GM21737 (cell line): ENCODE data around the gene NSUN3.
"Not testable (repeated sequence)": the region's sequence is repeated elsewhere in the genome, so short reads cannot be mapped to it uniquely, and the experiment has no call there.

Source experiments
- ATAC-seq: cut with Tn5 transposase; IDR thresholded peaks from one replicate; pipeline ENCODE4 v1.9.1; 2021; ENCODE audit warnings: mild to moderate bottlenecking, moderate library complexity; ENCODE audit not compliant: unreplicated experiment

The NSUN3 gene

DNA sequence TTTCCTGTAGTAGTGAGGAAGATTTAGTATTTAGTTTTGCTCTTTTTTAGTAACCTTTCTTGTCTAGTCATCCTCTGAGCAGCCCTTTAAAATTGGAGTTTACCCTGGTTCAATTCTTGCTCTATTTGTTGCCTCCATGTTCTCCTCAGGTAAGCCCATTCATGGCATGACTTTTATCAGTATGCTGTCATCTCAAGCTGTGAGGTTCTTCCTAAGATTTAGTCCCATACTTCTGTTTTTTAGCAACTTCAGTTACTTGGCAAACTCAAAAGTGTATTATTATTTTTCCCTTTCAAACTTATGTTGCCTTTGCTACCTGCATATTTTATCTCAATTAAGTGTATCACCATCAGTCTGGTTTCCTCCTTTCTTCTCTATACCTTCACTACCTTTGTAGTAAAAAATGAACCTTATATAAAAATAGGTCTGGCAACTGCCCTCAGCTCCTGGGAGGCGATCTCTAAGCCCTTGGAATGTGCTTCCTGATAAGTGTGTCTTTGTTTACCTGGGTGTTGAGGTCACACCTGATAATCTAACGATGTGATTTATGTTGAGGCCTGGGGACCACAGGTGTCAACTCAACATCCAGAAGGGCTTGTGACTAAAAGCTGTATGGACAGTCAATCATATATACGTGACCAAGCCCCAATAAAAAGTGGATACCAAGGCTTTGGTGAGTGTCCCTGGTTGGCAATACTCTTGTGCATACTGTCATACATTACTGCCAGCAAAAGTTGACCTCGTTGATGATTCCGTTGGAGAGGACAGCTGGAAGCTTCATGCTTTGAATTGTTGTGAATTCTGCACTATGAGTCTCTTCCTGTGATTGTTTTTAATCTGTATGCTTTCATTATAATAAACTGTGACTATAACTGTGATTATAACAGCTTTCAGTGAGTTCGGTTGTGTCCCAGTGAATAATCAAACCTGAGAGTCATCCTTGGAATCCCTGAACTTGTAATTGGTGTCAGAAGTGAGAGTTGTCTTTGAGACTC lies 3.9 kb downstream of the NSUN3 start:
- no peak for ATAC-seq

DNA sequence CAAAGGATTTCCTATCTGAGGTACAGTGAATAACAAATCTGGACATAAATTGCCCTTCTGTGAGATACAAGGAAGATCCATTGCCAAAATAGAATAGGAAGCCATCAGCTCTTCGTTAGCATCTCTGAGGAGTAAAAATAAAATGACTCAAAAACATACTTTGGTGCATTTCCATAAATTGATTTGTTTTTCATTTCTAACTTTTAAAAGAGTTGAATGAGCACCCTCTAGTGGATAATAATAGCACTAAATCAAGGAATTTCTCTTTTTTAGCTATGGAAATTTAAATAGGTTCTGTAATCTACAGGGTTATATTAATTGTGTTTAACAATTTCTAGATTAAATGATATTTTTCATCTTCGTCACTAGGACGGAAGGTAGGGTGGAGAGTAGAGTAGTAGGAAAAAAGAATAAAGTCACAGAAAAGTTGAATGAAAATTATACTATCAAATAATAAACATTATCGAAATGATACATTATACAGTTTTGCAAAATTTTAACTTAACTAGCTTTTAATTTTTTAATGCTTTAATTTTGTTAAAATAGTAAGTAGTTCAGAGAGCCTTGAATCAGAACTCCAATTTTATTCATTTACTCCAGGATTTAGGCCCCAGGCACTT lies 6.4 kb downstream of the NSUN3 start:
- no peak for ATAC-seq

DNA sequence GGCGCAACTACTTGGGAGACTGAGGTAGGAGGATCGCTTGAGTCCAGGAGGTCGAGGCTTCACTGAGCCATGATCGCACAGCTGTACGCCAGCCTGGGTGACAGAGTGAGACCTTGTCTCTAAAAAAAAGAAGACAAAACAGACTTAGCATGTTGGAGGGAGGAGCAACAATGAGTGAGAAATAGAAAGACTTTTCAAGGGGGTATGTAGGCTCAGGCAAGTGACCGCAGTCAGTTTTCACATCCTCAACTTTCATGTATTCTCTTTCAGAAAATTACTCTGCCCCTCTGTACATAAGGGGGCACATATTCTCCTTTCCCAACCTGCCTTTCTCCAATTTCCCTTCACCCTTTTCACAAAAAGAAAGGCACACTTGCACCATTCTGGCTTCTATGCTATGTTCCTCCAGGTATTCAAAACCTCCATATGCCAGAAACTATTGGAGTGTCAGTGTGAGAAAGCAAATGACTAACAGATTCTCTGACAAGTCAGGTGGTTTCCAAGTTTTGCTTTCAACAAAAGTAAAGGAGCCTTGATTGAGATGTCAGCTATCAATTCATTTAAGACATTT lies 7.6 kb downstream of the NSUN3 start:
- ATAC-seq, result peak; percentile 52

DNA sequence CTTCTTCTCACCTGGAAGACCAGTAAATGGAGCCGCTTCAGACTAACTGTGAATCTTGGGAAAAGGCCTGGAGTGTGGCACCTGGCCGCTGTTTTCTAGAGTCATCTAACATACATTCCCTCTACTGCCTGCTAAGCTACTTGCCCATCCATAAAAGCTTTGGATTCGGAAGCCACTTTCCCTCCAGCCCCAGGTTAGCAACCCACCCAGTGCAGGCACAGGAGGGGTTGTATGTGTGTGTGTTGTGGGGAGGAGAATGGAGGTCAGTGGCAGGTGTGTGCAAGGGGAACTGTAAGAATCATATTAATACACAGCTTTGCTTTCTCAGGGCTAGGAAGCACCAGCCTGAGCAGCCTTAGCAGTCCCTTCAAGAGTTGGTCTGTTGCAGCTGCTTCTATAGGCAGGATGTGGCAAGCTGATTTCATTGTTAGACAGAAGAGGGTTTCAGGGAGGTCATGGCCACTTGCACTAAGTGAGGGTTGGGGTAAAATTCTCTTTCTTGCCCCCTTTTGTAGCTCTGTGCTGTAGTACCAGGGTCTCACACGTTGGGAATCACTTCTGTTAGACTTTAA lies 8.9 kb downstream of the NSUN3 start:
- ATAC-seq, result peak; percentile 82

DNA sequence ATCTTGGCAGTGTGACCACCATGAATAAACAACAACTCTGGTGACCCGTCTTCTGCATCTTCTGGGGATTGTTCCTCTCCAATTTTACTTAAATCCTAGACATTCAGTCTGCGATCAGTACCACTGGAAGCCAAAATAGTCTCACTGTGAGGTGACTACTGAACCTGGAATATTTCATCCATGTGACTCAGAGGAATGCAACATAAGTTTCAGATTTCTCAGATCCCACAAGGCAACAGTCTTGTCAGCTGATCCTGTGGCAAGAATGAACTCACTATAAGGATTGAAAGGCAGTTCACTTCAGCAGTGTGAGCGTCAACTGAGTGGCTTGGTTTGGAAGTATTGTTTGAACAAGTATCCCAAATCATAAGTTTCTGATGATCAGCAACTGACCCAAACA lies 13.2 kb downstream of the NSUN3 start:
- ATAC-seq, result no peak

DNA sequence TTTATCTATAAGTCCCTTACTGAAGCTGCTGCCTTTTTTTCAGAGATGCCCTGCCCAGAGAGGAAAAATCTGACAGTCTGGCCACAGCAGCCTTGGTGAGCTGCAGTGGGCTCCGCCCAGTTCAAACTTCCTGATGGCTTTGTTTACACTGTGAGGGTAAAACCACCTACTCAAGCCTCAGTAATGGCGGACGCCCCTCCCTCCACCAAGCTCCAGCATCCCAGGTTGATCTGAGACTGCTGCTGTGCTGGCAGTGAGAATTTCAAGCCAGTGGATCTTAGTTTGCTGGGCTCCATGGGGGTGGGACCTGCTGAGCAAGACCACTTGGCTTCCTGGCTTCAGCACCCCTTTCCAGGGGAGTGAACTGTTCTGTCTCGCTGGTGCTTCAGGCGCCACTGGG lies 17.7 kb downstream of the NSUN3 start:
- not testable (repeated sequence) for ATAC-seq

DNA sequence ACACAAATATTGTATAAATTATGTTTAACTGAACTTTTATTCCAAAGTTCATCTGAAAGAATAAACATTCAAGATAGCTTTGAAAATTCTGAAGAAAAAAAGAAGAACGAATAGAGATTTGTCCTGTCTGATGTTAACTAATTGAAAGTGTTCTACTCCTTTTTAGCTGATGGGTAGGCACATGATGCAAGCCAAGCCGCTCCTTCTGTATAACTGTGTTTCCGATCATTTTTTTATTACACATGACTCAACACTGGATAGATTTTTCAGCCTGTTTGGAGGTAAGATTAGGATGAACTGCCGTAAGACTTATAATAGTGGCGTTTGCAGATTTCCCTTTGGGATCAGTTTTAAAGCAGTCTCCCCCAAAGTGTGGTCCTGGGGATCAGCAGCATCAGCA lies 19.0 kb downstream of the NSUN3 start:
- no peak for ATAC-seq

DNA sequence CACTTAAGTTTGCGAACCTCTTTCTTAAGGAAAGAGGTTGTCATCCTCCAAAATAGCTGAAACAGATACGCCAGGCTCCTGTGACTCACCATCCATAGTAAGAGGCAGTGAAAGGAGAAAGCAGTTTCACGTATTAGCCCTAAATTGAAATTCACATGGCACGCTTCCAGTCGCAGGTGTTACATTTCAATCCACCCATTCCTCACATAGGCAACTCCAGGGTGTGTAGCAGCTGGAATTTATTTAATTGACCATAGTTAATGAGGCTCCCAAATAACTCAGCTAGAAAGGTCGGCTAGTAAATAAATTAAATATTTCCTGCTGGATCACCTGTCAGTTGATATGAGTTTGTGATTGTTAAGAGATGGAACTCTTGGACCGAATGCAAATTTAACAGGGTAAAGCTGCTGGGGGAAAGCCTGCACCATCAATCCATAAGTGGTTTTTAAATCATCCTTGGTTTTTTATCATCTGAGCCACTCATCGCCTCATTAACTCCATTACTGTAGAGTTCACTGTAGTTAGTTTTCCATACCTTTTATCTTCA lies 19.6 kb downstream of the NSUN3 start:
- ATAC-seq, result no peak

DNA sequence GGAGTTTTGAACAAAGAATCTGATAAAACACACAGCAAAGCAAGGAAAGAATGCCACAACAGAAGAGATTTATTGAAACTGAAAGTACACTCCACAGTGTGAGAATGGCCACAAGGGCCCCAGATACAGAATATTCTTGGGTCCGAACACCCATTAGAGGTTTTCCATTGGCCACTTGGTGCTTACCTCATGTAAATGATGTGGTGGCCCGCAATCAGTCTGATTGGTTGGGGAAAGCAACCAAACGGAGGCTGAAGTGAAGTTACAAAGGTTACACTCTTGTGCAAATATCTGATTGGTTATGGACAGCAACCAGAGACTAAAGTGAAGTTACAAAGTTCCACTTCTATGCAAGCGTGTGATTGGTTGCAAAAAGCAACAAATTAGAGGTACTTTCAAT lies 20.4 kb downstream of the NSUN3 start:
- no peak for ATAC-seq

DNA sequence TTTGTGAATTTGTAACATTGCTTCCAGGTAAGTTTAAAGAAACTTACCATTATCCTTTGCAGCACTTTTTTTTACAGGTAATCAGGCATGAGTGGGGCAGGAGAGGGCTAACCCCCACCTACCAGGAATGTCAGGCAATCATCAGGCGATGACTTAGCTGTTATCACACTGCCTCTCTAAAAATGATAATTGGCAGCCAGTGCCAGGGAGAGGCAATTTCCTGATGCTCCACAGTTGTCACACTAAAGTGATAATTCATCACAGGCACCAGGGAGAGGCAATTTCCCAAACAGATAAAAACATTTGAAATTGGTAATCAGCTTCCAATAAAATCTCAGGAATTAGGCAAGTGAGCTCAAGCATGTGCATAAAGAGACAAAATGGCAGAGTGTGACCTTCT lies 26.3 kb downstream of the NSUN3 start:
- ATAC-seq, result no peak

DNA sequence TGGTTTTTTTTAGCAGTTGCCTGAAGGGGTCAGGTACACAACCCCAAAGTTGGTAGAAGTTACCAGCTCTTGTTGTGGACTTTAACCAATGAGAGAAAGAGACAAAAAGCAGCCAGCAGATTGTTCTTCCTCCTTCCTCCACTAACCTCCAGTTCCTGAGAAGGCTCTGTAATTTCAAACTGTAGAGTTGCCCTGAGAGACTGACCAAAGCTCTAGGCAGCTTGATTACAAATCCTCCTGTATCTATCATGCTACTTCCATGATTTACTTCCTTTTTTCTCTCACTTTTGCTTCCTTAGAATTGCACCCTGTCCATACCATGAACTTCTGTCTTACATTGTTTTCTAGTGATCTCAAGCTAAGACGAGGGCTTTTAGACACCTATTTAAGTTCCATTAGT lies 29.2 kb downstream of the NSUN3 start:
- no peak for ATAC-seq

DNA sequence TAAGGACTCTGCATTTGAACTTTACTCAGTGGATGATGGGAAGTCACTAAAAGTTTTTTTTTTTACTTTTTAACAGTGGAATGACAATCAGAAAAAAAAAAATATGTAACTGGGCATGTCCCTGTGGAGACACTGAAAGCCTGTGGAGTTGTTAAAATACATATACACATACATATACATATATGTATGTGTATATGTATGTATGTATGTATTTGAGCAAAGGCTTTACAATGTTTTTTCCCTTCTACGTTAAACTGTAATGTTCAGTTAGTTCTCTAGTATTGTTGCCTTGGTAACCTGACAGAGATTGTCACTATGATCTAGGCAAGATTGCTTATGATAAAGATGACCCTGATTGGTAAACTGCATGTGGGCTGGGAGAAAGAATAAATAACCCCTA lies 30.3 kb downstream of the NSUN3 start:
- no peak for ATAC-seq

DNA sequence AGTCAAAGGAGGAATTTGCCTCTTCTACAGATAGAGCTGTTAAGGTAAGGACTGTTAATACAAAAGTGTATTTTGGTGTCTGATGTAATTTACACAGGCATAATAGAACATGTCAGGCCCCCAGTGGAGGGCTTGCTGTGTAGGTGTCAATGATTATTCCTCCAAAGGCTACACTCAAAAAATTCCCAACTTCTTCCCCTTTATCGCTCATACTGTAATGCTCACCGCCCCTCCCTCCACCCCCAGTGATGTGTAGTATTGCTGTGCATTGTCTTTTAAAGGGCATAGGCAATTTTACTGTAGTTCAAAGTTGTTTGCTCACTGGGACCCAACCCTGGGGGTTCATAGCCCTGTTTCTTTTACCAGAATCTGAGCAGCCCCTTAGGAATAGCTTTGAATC lies 32.2 kb downstream of the NSUN3 start:
- ATAC-seq, result no peak

DNA sequence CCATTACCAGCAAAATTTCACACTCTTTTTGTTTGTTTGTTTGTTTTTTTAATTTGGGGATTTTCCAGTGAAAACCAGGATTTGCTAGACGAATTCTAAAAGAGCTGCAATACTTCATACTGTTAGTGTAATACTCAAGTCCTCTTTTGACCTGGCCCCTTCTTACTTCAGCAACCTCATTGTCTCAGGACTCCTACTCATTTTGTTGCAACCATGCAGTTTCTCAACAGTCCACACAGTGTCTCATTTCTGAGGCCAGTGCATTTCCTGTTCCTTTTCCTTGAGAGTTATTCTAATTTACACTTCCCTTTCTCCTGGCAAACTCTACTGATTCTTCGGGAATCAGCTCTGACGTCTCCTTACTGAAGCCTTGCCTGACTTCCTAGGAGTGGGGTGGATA lies 35.6 kb downstream of the NSUN3 start:
- ATAC-seq, result no peak

DNA sequence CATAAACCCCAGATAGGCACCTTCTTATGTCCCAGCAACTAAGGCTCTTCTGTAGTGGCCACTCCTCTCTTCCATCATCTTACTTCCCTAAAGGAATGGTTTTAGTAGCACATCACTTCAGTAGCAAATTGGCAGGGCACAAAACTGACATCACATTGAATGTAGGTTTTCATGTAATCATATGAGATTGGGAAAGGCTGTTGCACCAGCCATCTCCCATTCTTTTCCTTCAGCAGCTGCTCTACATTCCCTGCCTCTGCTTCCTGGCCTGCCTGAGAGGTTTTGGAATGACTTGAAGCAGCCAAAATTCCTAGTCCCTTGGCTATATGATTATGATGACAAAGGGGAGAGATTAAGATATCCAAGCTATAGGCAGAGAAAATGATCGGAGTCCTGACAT lies 36.5 kb downstream of the NSUN3 start:
- no peak for ATAC-seq

DNA sequence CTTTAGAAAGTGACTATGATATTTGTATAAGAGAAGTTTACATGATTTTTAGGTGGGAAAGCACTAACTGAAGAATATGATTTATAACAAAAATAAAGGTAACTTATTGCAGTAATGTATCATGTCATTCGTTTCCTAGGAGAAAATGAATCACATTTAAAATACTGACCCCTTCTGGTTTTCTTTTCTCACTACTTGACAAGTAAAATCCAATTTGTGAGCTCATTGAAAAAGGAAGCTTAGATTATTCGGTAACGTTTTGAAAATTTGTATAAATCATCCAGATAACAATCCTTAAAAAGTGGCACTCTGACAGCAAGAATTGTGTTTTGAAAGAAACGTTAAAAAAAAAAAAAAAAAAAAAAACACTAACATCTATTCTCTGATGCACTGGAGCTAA lies 39.0 kb downstream of the NSUN3 start:
- no peak for ATAC-seq

DNA sequence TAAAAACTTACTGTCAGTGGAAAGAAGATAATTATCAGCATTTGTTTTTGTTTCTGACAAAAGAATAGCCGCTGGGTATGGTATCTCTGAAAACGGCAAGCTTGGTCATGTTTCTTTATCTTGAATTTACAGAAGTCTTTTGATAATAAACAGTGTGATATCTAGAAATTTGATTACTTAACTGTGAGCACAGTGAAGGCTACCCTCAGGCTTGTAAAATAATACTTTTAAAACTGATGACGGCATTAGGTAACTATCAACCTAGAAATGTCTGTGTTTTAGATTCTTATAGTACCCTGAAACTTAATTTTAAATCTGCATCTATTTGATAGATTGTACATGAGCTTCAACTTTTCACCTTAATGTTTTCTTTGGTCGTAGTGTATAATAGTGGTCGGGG lies 43.4 kb downstream of the NSUN3 start:
- no peak for ATAC-seq

DNA sequence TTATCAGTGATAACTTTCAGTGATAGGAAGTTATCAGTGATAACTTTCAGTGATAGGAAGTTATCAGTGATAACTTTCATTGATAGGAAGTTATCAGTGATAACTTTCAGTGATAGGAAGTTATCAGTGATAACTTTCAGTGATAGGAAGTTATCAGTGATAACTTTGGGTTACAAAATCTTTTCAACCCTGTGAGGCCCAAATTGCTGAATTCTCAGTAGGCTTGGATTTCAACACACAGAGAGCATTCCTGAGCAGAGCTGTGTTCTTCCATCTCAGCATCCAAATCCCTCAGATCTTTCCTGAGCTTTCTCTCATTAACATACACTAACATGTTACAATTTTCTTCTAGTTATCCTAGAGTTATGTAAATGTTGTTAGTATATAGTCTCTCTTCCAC lies 47.4 kb downstream of the NSUN3 start:
- not testable (repeated sequence) for ATAC-seq

DNA sequence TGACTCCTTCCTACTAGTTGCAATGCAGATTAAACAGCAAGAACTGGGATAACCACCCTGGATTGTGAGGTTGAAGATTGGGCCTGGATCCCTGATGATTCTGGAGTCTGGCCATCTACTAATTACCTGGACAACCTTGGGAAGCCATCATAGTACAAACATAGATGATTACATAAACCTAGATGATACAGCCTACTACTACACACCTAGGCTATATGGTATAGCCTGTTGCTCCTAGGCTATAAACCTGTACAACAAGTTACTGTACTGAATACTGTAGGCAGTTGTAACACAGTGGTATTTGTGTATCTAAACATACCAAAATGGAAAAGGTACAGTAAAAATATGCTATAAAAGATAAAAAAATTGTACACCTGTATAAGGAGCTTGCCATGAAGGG lies 48.0 kb downstream of the NSUN3 start:
- no peak for ATAC-seq

DNA sequence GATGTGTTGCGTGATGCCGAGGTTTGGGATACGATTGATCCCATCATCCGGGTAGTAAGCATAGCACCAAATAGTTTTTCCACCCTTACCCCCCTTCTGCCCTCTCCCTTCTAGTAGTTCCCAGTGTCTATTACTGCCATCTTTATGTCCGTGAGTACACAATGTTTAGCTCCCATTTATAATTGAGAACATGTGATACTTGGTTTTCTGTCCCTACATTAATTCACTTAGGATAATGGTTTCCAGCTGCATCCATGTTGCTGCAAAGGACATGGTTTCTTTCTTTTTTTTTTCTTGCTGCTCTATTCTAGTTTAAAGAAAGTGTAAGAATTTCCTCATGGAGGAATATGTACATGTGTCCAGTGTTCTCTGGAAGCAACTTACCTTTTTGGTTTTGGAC lies 51.8 kb downstream of the NSUN3 start:
- ATAC-seq, result no peak

DNA sequence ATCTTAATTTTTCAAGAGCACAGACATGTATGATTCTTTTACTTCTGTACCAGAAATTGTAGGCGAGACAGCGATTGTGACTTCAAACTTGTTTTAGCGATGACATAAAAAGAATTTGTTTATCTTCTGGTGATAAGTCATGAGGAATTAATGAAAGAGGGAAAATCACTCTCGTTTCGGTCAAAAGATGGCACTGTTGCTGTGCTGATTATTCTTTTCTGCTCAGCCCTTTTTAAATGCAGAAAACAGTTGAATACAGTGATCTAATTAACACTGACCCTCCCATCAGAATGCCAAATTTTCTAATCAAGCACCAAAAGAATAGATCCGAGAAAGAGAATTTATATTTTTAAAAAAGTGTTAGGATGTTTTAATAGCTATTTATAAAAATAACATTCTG lies 52.6 kb downstream of the NSUN3 start:
- no peak for ATAC-seq
